CD4-positive, CD25-positive, alpha-beta regulatory T cell (primary cell): Measurements from ENCODE around the gene GLRX5. TPM values are rescaled to one million over a fixed set of nuclear protein-coding genes. Genes with fewer than 3 reads are reported as not detected.

ENCODE experiments used
- ATAC-seq, 2 donors: fragments of 150-1000 bp; cut with Tn5 transposase; one replicate each; pipeline ENCODE4 v1.10.0; 2021; ENCODE audit warnings: low read depth in 2 of 2, moderate number of reproducible peaks in 2 of 2, moderate library complexity in 1 of 2
- DNase-seq, 3 donors: peaks; one replicate each; pipeline versions ENCODE4 v3.0.0 to v3.0.0-alpha.2; 2012 to 2022; ENCODE audit warnings: mixed read lengths in 1 of 3
- H3K27ac ChIP-seq: one replicate; pipeline ENCODE4 v1.7.0; 2013; ENCODE audit warnings: mild to moderate bottlenecking, low read length; ENCODE audit not compliant: insufficient read depth, poor library complexity, severe bottlenecking
- H3K27me3 ChIP-seq: one replicate; pipeline ENCODE4 v1.7.0; 2013; ENCODE audit warnings: low read length; ENCODE audit not compliant: control insufficient read depth, insufficient read depth
- H3K36me3 ChIP-seq: one replicate; pipeline ENCODE4 v1.7.0; 2013; ENCODE audit warnings: mild to moderate bottlenecking, low read length, moderate library complexity; ENCODE audit not compliant: control insufficient read depth, insufficient read depth
- H3K4me1 ChIP-seq: 2 replicates; pipeline ENCODE4 v1.7.0; 2013; ENCODE audit warnings: mild to moderate bottlenecking, low read length; ENCODE audit not compliant: insufficient read depth, control insufficient read depth, poor library complexity, severe bottlenecking
- H3K4me3 ChIP-seq: one replicate; pipeline ENCODE4 v1.7.0; 2013; ENCODE audit warnings: low read depth, mild to moderate bottlenecking, low read length, moderate library complexity
- H3K9me3 ChIP-seq, 2 experiments: 1 replicate in 1 of 2; 2 replicates in 1 of 2; pipeline ENCODE4 v1.7.0; 2013; ENCODE audit warnings: low read length in 2 of 2, mild to moderate bottlenecking in 1 of 2, moderate library complexity in 1 of 2; ENCODE audit not compliant: control insufficient read depth in 2 of 2
- H3K27ac Mint-ChIP-seq, 3 donors: one replicate each; pipeline ENCODE4 v1.8.0; 2020 to 2022; ENCODE audit warnings: mild to moderate bottlenecking in 3 of 3, mixed read lengths in 3 of 3, moderate library complexity in 2 of 3
- H3K27me3 Mint-ChIP-seq: one replicate; pipeline ENCODE4 v1.8.0; 2022; ENCODE audit warnings: mild to moderate bottlenecking, mixed read lengths
- H3K36me3 Mint-ChIP-seq: one replicate; pipeline ENCODE4 v1.8.0; 2020; ENCODE audit warnings: mixed read lengths
- H3K4me1 Mint-ChIP-seq, 4 donors: one replicate each; pipeline ENCODE4 v1.8.0; 2020 to 2022; ENCODE audit warnings: mixed read lengths in 4 of 4, mild to moderate bottlenecking in 1 of 4
- H3K4me3 Mint-ChIP-seq, 4 donors: one replicate each; pipeline ENCODE4 v1.8.0; 2020 to 2022; ENCODE audit warnings: mild to moderate bottlenecking in 4 of 4, mixed read lengths in 4 of 4, moderate library complexity in 3 of 4
- H3K9me3 Mint-ChIP-seq, 7 donors: one replicate each; pipeline ENCODE4 v1.8.0; 2020 to 2022; ENCODE audit warnings: mixed read lengths in 7 of 7, mild to moderate bottlenecking in 3 of 7, moderate library complexity in 2 of 7
- polyA plus RNA-seq, 4 donors: library from polyadenylated mRNA; unstranded; fragments of 300-500 nt; fragmentation: Illumina TruSeq; gene quantifications; one replicate each; pipeline ENCODE4 v1.2.3, GENCODE V29; 2021
- total RNA-seq: library from RNA; stranded (reverse); gene quantifications from one replicate; pipeline ENCODE4 v1.2.3, GENCODE V29; 2022

The GLRX5 gene
- total and polyA plus RNA-seq, 5 donors from 2014 or later: 18.1 to 71.9 (median 55.7) TPM

- Histone ChIP-seq H3K9me3 (no peaks in the 10 kb centered on the region), H3K4me3 (peak overlapping the region; percentile 86), H3K36me3 (peaks cover 3% of the 10 kb centered on the region), H3K4me1 (peaks cover 80% of the 10 kb centered on the region), H3K27me3 (no peaks in the 10 kb centered on the region), H3K27ac (peak overlapping the region; percentile 86)
- H3K4me1 Mint-ChIP-seq: peaks cover 34 to 84% (median 57%) of the 10 kb centered on the region in 4 donors
- peaks cover 11% of the 10 kb centered on the region for H3K36me3 Mint-ChIP-seq
- peak overlapping the region; percentile 91 to 95 (median 94) for H3K4me3 Mint-ChIP-seq
- DNase-seq (no peak), ATAC-seq (no peak)
- H3K27me3 Mint-ChIP-seq: no peaks in the 10 kb centered on the region
- H3K9me3 Mint-ChIP-seq: no peaks in the 10 kb centered on the region
- peak overlapping the region; percentile 79 to 94 (median 89) for H3K27ac Mint-ChIP-seq
Observed at GRCh38 chr14:95515080-95515489, 19.8 kb upstream of the GLRX5 start.

- H3K36me3 ChIP-seq: no peaks in the 10 kb centered on the region
- Mint-ChIP-seq H3K4me1 (peaks cover 32 to 80% (median 57%) of the 10 kb centered on the region in 4 donors), H3K9me3 (no peaks in the 10 kb centered on the region), H3K27ac (peak overlapping the region; percentile 89 to 94 (median 94)), H3K36me3 (peaks cover 8% of the 10 kb centered on the region), H3K27me3 (no peaks in the 10 kb centered on the region), H3K4me3 (peak overlapping the region; percentile 91 to 95 (median 94))
- peaks cover 82% of the 10 kb centered on the region for H3K4me1 ChIP-seq
- no peaks in the 10 kb centered on the region for H3K9me3 ChIP-seq
- H3K27me3 ChIP-seq: no peaks in the 10 kb centered on the region
- peak; percentile 76 to 81 (median 76) for DNase-seq
- H3K4me3 ChIP-seq: peak overlapping the region; percentile 86
- H3K27ac ChIP-seq: peak overlapping the region; percentile 86
- ATAC-seq: peak; percentile 78 to 79
Observed at GRCh38 chr14:95515596-95516552, 19.0 kb upstream of the GLRX5 start.

GRCh38 chr14:95516554-95517181 lies 18.2 kb upstream of the GLRX5 start, which contains the start of gene SYNE3:
Gene SYNE3 (minus strand): TSS chr14:95516650. CDS start chr14:95475821, 40,829 bp downstream.
- Mint-ChIP-seq H3K36me3 (peaks cover 4% of the 10 kb centered on the region), H3K9me3 (no peaks in the 10 kb centered on the region)

GRCh38 chr14:95518045-95518751 lies 16.7 kb upstream of the GLRX5 start:
- Mint-ChIP-seq H3K4me3 (peak overlapping the region; percentile 83 to 90 (median 90)), H3K27ac (peak overlapping the region; percentile 95 to 99 (median 96)), H3K4me1 (peaks cover 30 to 85% (median 60%) of the 10 kb centered on the region in 4 donors), H3K9me3 (no peaks in the 10 kb centered on the region), H3K27me3 (no peaks in the 10 kb centered on the region), H3K36me3 (no peaks in the 10 kb centered on the region)
- no peaks in the 10 kb centered on the region for H3K9me3 ChIP-seq
- peak overlapping the region; percentile 71 for H3K4me3 ChIP-seq
- DNase-seq (peak in 1 of 3 donors; percentile 59), ATAC-seq (no peak)
- peaks cover 95% of the 10 kb centered on the region for H3K4me1 ChIP-seq
- peak overlapping the region; percentile 86 for H3K27ac ChIP-seq
- H3K27me3 ChIP-seq: no peaks in the 10 kb centered on the region
- no peaks in the 10 kb centered on the region for H3K36me3 ChIP-seq

More at GRCh38 chr14:95516554-95517181, 18.2 kb upstream of the GLRX5 start, which contains the start of gene SYNE3:
- Mint-ChIP-seq H3K4me3 (peak within 1 kb of the TSS; percentile 91 to 95 (median 94)), H3K4me1 (peaks cover 31 to 80% (median 57%) of the 10 kb centered on the region in 4 donors), H3K27ac (peak within 1 kb of the TSS; percentile 95 to 99 (median 96)), H3K27me3 (no peaks in the 10 kb centered on the region)
- H3K27ac ChIP-seq: peak within 1 kb of the TSS; percentile 86
- DNase-seq: peak; percentile 52 to 77 (median 65)
- peak; percentile 52 to 53 for ATAC-seq
- H3K36me3 ChIP-seq: no peaks in the 10 kb centered on the region
- H3K4me3 ChIP-seq: peak within 1 kb of the TSS; percentile 86
- peaks cover 88% of the 10 kb centered on the region for H3K4me1 ChIP-seq
- H3K9me3 ChIP-seq: no peaks in the 10 kb centered on the region
- no peaks in the 10 kb centered on the region for H3K27me3 ChIP-seq

GRCh38 chr14:95519699-95520098 lies 15.2 kb upstream of the GLRX5 start:
- H3K27ac ChIP-seq: peak overlapping the region; percentile 86
- H3K4me1 ChIP-seq: peaks cover 95% of the 10 kb centered on the region
- H3K36me3 ChIP-seq: no peaks in the 10 kb centered on the region
- H3K4me3 ChIP-seq: peak overlapping the region; percentile 71
- Mint-ChIP-seq H3K27ac (peak overlapping the region; percentile 95 to 99 (median 96)), H3K27me3 (no peaks in the 10 kb centered on the region), H3K36me3 (no peaks in the 10 kb centered on the region), H3K9me3 (no peaks in the 10 kb centered on the region), H3K4me1 (peaks cover 34 to 85% (median 69%) of the 10 kb centered on the region in 4 donors), H3K4me3 (peak overlapping the region; percentile 83 to 90 (median 90))
- no peaks in the 10 kb centered on the region for H3K9me3 ChIP-seq
- ATAC-seq: peak; percentile 10 to 17
- peak; percentile 54 to 92 (median 60) for DNase-seq
- no peaks in the 10 kb centered on the region for H3K27me3 ChIP-seq

GRCh38 chr14:95520346-95520745 lies 14.5 kb upstream of the GLRX5 start:
- DNase-seq: peak in 1 of 3 donors; percentile 57
- H3K27ac Mint-ChIP-seq: peak overlapping the region; percentile 95 to 99 (median 96)

GRCh38 chr14:95521001-95521400 lies 13.8 kb upstream of the GLRX5 start:
- Mint-ChIP-seq H3K4me3 (no peak overlapping the region), H3K27me3 (no peaks in the 10 kb centered on the region), H3K36me3 (no peaks in the 10 kb centered on the region), H3K4me1 (peaks cover 34 to 87% (median 76%) of the 10 kb centered on the region in 4 donors), H3K27ac (peak overlapping the region; percentile 17 to 98 (median 87)), H3K9me3 (no peaks in the 10 kb centered on the region)
- no peak overlapping the region for H3K4me3 ChIP-seq
- no peaks in the 10 kb centered on the region for H3K36me3 ChIP-seq
- H3K9me3 ChIP-seq: no peaks in the 10 kb centered on the region
- ATAC-seq (no peak), DNase-seq (no peak)
- H3K27ac ChIP-seq: peak overlapping the region; percentile 86
- H3K27me3 ChIP-seq: no peaks in the 10 kb centered on the region
- H3K4me1 ChIP-seq: peaks cover 92% of the 10 kb centered on the region

More at GRCh38 chr14:95520346-95520745, 14.5 kb upstream of the GLRX5 start:
- ATAC-seq: no peak
- Histone ChIP-seq H3K9me3 (no peaks in the 10 kb centered on the region), H3K27ac (peak overlapping the region; percentile 86), H3K4me1 (peaks cover 93% of the 10 kb centered on the region), H3K27me3 (no peaks in the 10 kb centered on the region), H3K36me3 (no peaks in the 10 kb centered on the region), H3K4me3 (peak overlapping the region; percentile 71)
- Mint-ChIP-seq H3K9me3 (no peaks in the 10 kb centered on the region), H3K4me1 (peaks cover 34 to 85% (median 72%) of the 10 kb centered on the region in 4 donors), H3K36me3 (no peaks in the 10 kb centered on the region), H3K4me3 (peak overlapping the region; percentile 83 to 90 (median 90)), H3K27me3 (no peaks in the 10 kb centered on the region)
